ENCODE measurements around the gene SVEP1.
"Not testable (repeated sequence)": the region's sequence is repeated elsewhere in the genome, so short reads cannot be mapped to it uniquely, and the experiment has no call there.

SVEP1 gene

GRCh38 chr9:110578575-110579033, 937 bp downstream of the SVEP1 start:
- DNase-seq = no peak

- no peak for DNase-seq
Measured at GRCh38 chr9:110575945-110576344, 3.6 kb downstream of the SVEP1 start.

- no peak for DNase-seq
Measured at GRCh38 chr9:110575169-110575568, 4.4 kb downstream of the SVEP1 start.

- DNase-seq = peak; percentile 27
Measured at GRCh38 chr9:110573305-110573704, 6.2 kb downstream of the SVEP1 start.

GRCh38 chr9:110571801-110572483, 7.6 kb downstream of the SVEP1 start:
- no peak for DNase-seq

GRCh38 chr9:110566156-110566555, 13.4 kb downstream of the SVEP1 start:
- DNase-seq = no peak

GRCh38 chr9:110561826-110562225, 17.7 kb downstream of the SVEP1 start:
- DNase-seq = no peak

- peak; percentile 70 for DNase-seq
Measured at GRCh38 chr9:110559869-110560268, 19.7 kb downstream of the SVEP1 start.

GRCh38 chr9:110555551-110556331, 23.8 kb downstream of the SVEP1 start:
- DNase-seq = peak; percentile 90

- DNase-seq = no peak
Measured at GRCh38 chr9:110546411-110546871, 33.1 kb downstream of the SVEP1 start.

- no peak for DNase-seq
Measured at GRCh38 chr9:110545705-110546104, 33.8 kb downstream of the SVEP1 start.

GRCh38 chr9:110543631-110544051, 35.9 kb downstream of the SVEP1 start:
- peak; percentile 72 for DNase-seq

- no peak for DNase-seq
Measured at GRCh38 chr9:110541950-110542349, 37.6 kb downstream of the SVEP1 start.

GRCh38 chr9:110538647-110539041, 40.9 kb downstream of the SVEP1 start:
- peak; percentile 40 for DNase-seq

GRCh38 chr9:110537841-110538646, 41.5 kb downstream of the SVEP1 start:
- DNase-seq = peak; percentile 86

- peak; percentile 92 for DNase-seq
Measured at GRCh38 chr9:110536822-110537221, 42.7 kb downstream of the SVEP1 start.

GRCh38 chr9:110534162-110534561, 45.4 kb downstream of the SVEP1 start:
- DNase-seq = not testable (repeated sequence)

GRCh38 chr9:110532908-110533665, 46.5 kb downstream of the SVEP1 start:
- DNase-seq = peak; percentile 52

GRCh38 chr9:110531776-110532175, 47.8 kb downstream of the SVEP1 start:
- peak; percentile 66 for DNase-seq

- not testable (repeated sequence) for DNase-seq
Measured at GRCh38 chr9:110531241-110531640, 48.3 kb downstream of the SVEP1 start.

GRCh38 chr9:110528645-110529044, 50.9 kb downstream of the SVEP1 start:
- DNase-seq = no peak

GRCh38 chr9:110526426-110526825, 53.1 kb downstream of the SVEP1 start:
- DNase-seq = peak; percentile 95
